ENCODE data around the gene UBA7. TPM values are rescaled to one million over a fixed set of nuclear protein-coding genes. Genes with fewer than 3 reads are reported as not detected.

The UBA7 gene
- polyA plus RNA-seq, 1 donor = 20.5 TPM

- peak; percentile 88 for DNase-seq
These were observed 7.7 kb downstream of the UBA7 start for GRCh38 chr3:49805897-49806701.

GRCh38 chr3:49805367-49805782 is 8.4 kb downstream of the UBA7 start:
- DNase-seq = peak; percentile 94

GRCh38 chr3:49804141-49805041 is 9.4 kb downstream of the UBA7 start:
- DNase-seq = peak; percentile 31

- peak; percentile 72 for DNase-seq
These were observed 10.2 kb downstream of the UBA7 start for GRCh38 chr3:49803465-49804140.

- peak; percentile 90 for DNase-seq
These were observed 10.9 kb downstream of the UBA7 start, which contains the start of gene INKA1 for GRCh38 chr3:49802719-49803464. INKA1 (plus strand) TSS chr3:49803261; CDS start chr3:49803393, 132 bp downstream.

GRCh38 chr3:49801160-49801559 is 12.6 kb downstream of the UBA7 start:
- no peak for DNase-seq

- DNase-seq = no peak
These were observed 14.0 kb downstream of the UBA7 start, which contains the start of gene CDHR4 for GRCh38 chr3:49799761-49800160. CDHR4 (minus strand) TSS chr3:49799873; CDS start chr3:49799812, 61 bp downstream.

- no peak for DNase-seq
These were observed 14.6 kb downstream of the UBA7 start for GRCh38 chr3:49799105-49799504.

- DNase-seq = no peak
These were observed 18.5 kb downstream of the UBA7 start for GRCh38 chr3:49794926-49795905.

GRCh38 chr3:49794431-49794830 is 19.3 kb downstream of the UBA7 start:
- no peak for DNase-seq

- DNase-seq = no peak
These were observed 20.2 kb downstream of the UBA7 start for GRCh38 chr3:49793486-49794085.

GRCh38 chr3:49792371-49793150 is 21.2 kb downstream of the UBA7 start:
- no peak for DNase-seq

- no peak for DNase-seq
These were observed 22.2 kb downstream of the UBA7 start for GRCh38 chr3:49791571-49791970.

GRCh38 chr3:49790626-49791411 is 22.9 kb downstream of the UBA7 start:
- no peak for DNase-seq

- no peak for DNase-seq
These were observed 25.7 kb downstream of the UBA7 start for GRCh38 chr3:49788056-49788455.

- no peak for DNase-seq
These were observed 26.2 kb downstream of the UBA7 start for GRCh38 chr3:49787536-49787935.

- no peak for DNase-seq
These were observed 26.6 kb downstream of the UBA7 start for GRCh38 chr3:49787182-49787464.

- DNase-seq = peak; percentile 100
These were observed 27.2 kb downstream of the UBA7 start, which contains the start of gene IP6K1 for GRCh38 chr3:49786357-49787181. IP6K1 (minus strand) TSS chr3:49786542; CDS start chr3:49748040, 38,502 bp downstream.

All from hindlimb muscle (tissue), 1 donor.